ENCODE results near the gene IQGAP1.
"Not testable (repeated sequence)": the region's sequence is repeated elsewhere in the genome, so short reads cannot be mapped to it uniquely, and the experiment has no call there.

IQGAP1 gene

GRCh38 chr15:90410316-90410715 lies 22.3 kb downstream of the IQGAP1 start:
- not testable (repeated sequence) for DNase-seq

- no peak for DNase-seq
Observed at GRCh38 chr15:90411176-90411575, 23.1 kb downstream of the IQGAP1 start.

GRCh38 chr15:90412356-90413194 lies 24.5 kb downstream of the IQGAP1 start:
- DNase-seq = no peak

- DNase-seq = no peak
Observed at GRCh38 chr15:90413411-90414379, 25.7 kb downstream of the IQGAP1 start.

- no peak for DNase-seq
Observed at GRCh38 chr15:90414408-90415028, 26.5 kb downstream of the IQGAP1 start.

GRCh38 chr15:90416052-90416451 lies 28.0 kb downstream of the IQGAP1 start:
- DNase-seq = not testable (repeated sequence)

- no peak for DNase-seq
Observed at GRCh38 chr15:90418627-90419026, 30.6 kb downstream of the IQGAP1 start.

GRCh38 chr15:90419206-90419605 lies 31.2 kb downstream of the IQGAP1 start:
- no peak for DNase-seq

GRCh38 chr15:90419738-90420406 lies 31.8 kb downstream of the IQGAP1 start:
- DNase-seq = no peak

- DNase-seq = no peak
Observed at GRCh38 chr15:90420451-90420850, 32.4 kb downstream of the IQGAP1 start.

GRCh38 chr15:90421527-90421926 lies 33.5 kb downstream of the IQGAP1 start:
- DNase-seq = no peak

- DNase-seq = no peak
Observed at GRCh38 chr15:90422043-90422442, 34.0 kb downstream of the IQGAP1 start.

GRCh38 chr15:90422936-90423335 lies 34.9 kb downstream of the IQGAP1 start:
- DNase-seq = no peak

GRCh38 chr15:90423801-90424319 lies 35.8 kb downstream of the IQGAP1 start:
- DNase-seq = no peak

GRCh38 chr15:90425726-90426346 lies 37.8 kb downstream of the IQGAP1 start:
- DNase-seq = no peak

GRCh38 chr15:90427185-90427584 lies 39.1 kb downstream of the IQGAP1 start:
- no peak for DNase-seq

GRCh38 chr15:90432253-90432652 lies 44.2 kb downstream of the IQGAP1 start:
- no peak for DNase-seq

- no peak for DNase-seq
Observed at GRCh38 chr15:90435652-90436337, 47.8 kb downstream of the IQGAP1 start.

- no peak for DNase-seq
Observed at GRCh38 chr15:90436952-90437351, 48.9 kb downstream of the IQGAP1 start.

- DNase-seq = no peak
Observed at GRCh38 chr15:90437516-90437915, 49.5 kb downstream of the IQGAP1 start.

GRCh38 chr15:90439946-90440345 lies 51.9 kb downstream of the IQGAP1 start:
- no peak for DNase-seq
